Measurements from ENCODE around the gene SARM1. TPM values are rescaled to one million over a fixed set of nuclear protein-coding genes. Genes with fewer than 3 reads are reported as not detected.

Gene SARM1
- total RNA-seq, 1 donor from 2014 or later, result 10.1 TPM

- H3K36me3 ChIP-seq, result peaks cover 0 to 12% of the 10 kb centered on the region in 2 donors
- no peak overlapping the region for H3K4me3 ChIP-seq
- no peak for DNase-seq (ENCODE audit: extremely low spot score in 2 of 2)
- H3K27me3 ChIP-seq, result no peaks in the 10 kb centered on the region
- no peak overlapping the region for H3K27ac ChIP-seq
- H3K4me1 ChIP-seq, result no peaks in the 10 kb centered on the region
- no peak for TF ChIP-seq POLR2A (IDR thresholded peaks at IDR 0.05)
- no peak for TF ChIP-seq POLR2AphosphoS5 (IDR thresholded peaks at IDR 0.05; ENCODE audit: insufficient read depth in 1 of 2, low read depth in 1 of 2)
- TF ChIP-seq, protein P1, sequence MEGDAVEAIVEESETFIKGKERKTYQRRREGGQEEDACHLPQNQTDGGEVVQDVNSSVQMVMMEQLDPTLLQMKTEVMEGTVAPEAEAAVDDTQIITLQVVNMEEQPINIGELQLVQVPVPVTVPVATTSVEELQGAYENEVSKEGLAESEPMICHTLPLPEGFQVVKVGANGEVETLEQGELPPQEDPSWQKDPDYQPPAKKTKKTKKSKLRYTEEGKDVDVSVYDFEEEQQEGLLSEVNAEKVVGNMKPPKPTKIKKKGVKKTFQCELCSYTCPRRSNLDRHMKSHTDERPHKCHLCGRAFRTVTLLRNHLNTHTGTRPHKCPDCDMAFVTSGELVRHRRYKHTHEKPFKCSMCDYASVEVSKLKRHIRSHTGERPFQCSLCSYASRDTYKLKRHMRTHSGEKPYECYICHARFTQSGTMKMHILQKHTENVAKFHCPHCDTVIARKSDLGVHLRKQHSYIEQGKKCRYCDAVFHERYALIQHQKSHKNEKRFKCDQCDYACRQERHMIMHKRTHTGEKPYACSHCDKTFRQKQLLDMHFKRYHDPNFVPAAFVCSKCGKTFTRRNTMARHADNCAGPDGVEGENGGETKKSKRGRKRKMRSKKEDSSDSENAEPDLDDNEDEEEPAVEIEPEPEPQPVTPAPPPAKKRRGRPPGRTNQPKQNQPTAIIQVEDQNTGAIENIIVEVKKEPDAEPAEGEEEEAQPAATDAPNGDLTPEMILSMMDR (IDR thresholded peaks at IDR 0.05), result no peak
- intact Hi-C loops (cut with DNase I), result no loop called here
- H3K9me3 ChIP-seq, result no peaks in the 10 kb centered on the region
Measured at GRCh38 chr17:28395968-28396367, 24.5 kb downstream of the SARM1 start.

DNA sequence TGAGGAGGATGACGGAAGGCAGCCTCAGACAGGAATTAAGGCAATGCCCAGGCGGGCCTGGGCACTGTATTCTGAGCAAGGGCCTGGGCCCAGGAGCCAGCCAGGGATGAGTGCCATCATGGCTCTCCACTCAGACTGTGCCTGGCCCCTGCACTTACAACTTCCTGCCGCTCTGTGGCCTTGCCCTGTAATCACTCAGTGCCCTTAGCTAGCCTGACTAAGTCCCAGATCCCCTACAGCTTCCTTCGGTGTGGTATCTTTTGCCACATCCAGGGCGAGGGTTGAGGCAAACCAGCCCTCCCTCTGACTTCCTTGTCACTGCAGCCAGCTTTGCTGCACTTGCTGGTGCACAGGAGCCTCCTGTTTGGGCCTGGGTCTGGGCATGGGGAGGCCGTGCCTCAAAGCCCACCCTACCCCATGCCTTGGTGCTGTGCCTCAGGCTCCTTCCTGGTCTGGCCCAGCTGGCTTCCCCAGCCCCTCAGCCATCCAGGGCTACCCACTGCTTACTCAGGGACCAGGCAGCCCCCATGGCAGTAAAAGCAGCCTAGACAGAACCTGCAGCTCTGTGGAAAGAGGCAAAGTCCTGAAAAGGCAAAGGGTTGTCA lies 25.2 kb downstream of the SARM1 start:
- TF ChIP-seq, protein P1 (IDR thresholded peaks at IDR 0.05), result no peak
- no peak for TF ChIP-seq POLR2AphosphoS5 (IDR thresholded peaks at IDR 0.05; ENCODE audit: insufficient read depth in 1 of 2, low read depth in 1 of 2)
- TF ChIP-seq POLR2A (IDR thresholded peaks at IDR 0.05), result no peak
- no peak overlapping the region for H3K27ac ChIP-seq
- peaks cover 0 to 7% of the 10 kb centered on the region in 2 donors for H3K36me3 ChIP-seq
- no peak for DNase-seq (ENCODE audit: extremely low spot score in 2 of 2)
- H3K9me3 ChIP-seq, result no peaks in the 10 kb centered on the region
- H3K4me1 ChIP-seq, result no peaks in the 10 kb centered on the region
- H3K27me3 ChIP-seq, result no peaks in the 10 kb centered on the region
- H3K4me3 ChIP-seq, result no peak overlapping the region
- intact Hi-C loops (cut with DNase I), result no loop called here

DNA sequence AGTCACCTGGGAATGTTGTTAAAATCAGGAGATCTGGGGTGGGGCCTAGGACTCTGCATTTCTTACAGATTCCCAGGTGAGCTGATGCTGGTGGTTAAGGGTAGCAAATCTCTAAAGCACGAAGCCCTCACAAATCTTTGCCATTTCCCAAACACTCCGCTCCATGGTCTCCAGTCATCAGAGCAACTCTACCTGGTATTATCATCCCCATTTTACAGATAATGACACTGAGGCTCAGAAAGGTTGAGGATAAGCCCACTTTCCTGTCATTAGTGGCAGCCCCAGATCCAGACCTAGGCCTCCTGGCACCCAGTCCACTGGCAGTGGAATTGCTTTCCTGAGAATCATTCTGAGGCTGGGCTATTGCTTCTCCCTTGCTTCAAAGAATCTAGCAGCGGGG lies 25.8 kb downstream of the SARM1 start:
- TF ChIP-seq POLR2AphosphoS5 (IDR thresholded peaks at IDR 0.05; ENCODE audit: insufficient read depth in 1 of 2, low read depth in 1 of 2) (no peak), POLR2A (IDR thresholded peaks at IDR 0.05) (no peak)
- TF ChIP-seq, protein P1 (IDR thresholded peaks at IDR 0.05), result no peak
- Histone ChIP-seq H3K4me1 (no peaks in the 10 kb centered on the region), H3K4me3 (no peak overlapping the region), H3K9me3 (no peaks in the 10 kb centered on the region), H3K36me3 (peaks cover 0 to 2% of the 10 kb centered on the region in 2 donors), H3K27me3 (no peaks in the 10 kb centered on the region), H3K27ac (no peak overlapping the region)
- intact Hi-C loops (cut with DNase I), result no loop called here
- no peak for DNase-seq (ENCODE audit: extremely low spot score in 2 of 2)

DNA sequence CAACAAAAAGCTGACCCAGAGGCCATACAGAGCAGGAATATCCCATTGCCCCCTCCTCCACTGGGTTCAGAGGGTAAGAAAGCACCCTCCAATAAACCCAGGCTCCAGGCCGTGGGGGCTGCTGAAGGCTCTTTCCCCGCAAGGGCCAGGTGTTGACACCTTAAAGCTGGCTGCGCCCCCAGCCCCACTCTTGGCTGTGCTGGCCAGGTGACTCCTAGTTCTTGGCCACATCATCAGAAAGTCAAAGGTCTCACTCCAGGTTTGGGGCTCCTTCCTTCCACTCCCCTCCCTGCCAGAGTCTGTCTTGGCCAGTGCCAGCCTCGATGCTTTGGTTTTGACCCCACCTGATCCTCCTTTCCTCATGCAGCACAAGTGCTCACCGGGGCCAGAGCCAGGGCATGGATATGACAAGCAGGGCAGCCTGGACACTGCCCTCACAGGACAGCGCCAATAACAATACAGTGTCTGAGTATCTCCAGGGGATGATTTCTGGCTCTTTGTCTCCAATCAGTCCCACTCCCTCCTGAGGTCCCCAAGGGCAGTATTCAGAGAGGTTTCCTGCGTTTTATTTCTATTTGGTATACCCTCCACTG lies 26.3 kb downstream of the SARM1 start:
- Histone ChIP-seq H3K9me3 (no peaks in the 10 kb centered on the region), H3K27ac (no peak overlapping the region), H3K4me3 (no peak overlapping the region), H3K27me3 (no peaks in the 10 kb centered on the region), H3K36me3 (no peaks in the 10 kb centered on the region), H3K4me1 (no peaks in the 10 kb centered on the region)
- intact Hi-C loops (cut with DNase I), result no loop called here
- DNase-seq (ENCODE audit: extremely low spot score in 2 of 2), result no peak
- TF ChIP-seq, protein P1 (IDR thresholded peaks at IDR 0.05), result no peak
- TF ChIP-seq POLR2AphosphoS5 (IDR thresholded peaks at IDR 0.05; ENCODE audit: insufficient read depth in 1 of 2, low read depth in 1 of 2) (no peak), POLR2A (IDR thresholded peaks at IDR 0.05) (no peak)

- intact Hi-C loops (cut with DNase I), result no loop called here
- H3K27me3 ChIP-seq, result no peaks in the 10 kb centered on the region
- H3K9me3 ChIP-seq, result no peaks in the 10 kb centered on the region
- no peaks in the 10 kb centered on the region for H3K4me1 ChIP-seq
- TF ChIP-seq, protein P1 (IDR thresholded peaks at IDR 0.05), result no peak
- no peak for TF ChIP-seq POLR2A (IDR thresholded peaks at IDR 0.05)
- TF ChIP-seq POLR2AphosphoS5 (IDR thresholded peaks at IDR 0.05; ENCODE audit: insufficient read depth in 1 of 2, low read depth in 1 of 2), result no peak
- no peak for DNase-seq (ENCODE audit: extremely low spot score in 2 of 2)
- no peaks in the 10 kb centered on the region for H3K36me3 ChIP-seq
- no peak overlapping the region for H3K4me3 ChIP-seq
- no peak overlapping the region for H3K27ac ChIP-seq
Measured at GRCh38 chr17:28398280-28398981, 26.9 kb downstream of the SARM1 start.

Measured in vagina (tissue), 2 donors.